Astrocyte (in vitro differentiated cells and primary cell): ENCODE measurements around the gene LRRK1. TPM values are rescaled to one million over a fixed set of nuclear protein-coding genes. Genes with fewer than 3 reads are reported as not detected.

Source experiments
- DNase-seq: peaks from one replicate; pipeline ENCODE4 v3.0.0-alpha.2; 2010; ENCODE audit warnings: low read depth
- FAIRE-seq: peaks from 2 replicates; lab custom pipeline; 2011; peaks lifted over from hg19 to GRCh38; lab: Jason Lieb, UNC
- H2AFZ ChIP-seq: 2 replicates; pipeline ENCODE4 v1.6.0; 2012; ENCODE audit warnings: low read depth, low read length, inconsistent platforms
- H3K27ac ChIP-seq: 2 replicates; pipeline ENCODE4 v1.5.1; 2011; ENCODE audit warnings: low read depth, low read length, inconsistent platforms
- H3K27me3 ChIP-seq: 2 replicates; pipeline ENCODE4 v1.6.0; 2011; ENCODE audit warnings: low read length, inconsistent platforms; ENCODE audit not compliant: insufficient read depth
- H3K36me3 ChIP-seq: 2 replicates; pipeline ENCODE4 v1.5.1; 2011; ENCODE audit warnings: low read length, inconsistent platforms; ENCODE audit not compliant: insufficient read depth
- H3K4me1 ChIP-seq: 2 replicates; pipeline ENCODE4 v1.5.1; 2011; ENCODE audit warnings: low read length, inconsistent platforms; ENCODE audit not compliant: insufficient read depth
- H3K4me2 ChIP-seq: 2 replicates; pipeline ENCODE4 v1.6.0; 2012; ENCODE audit warnings: low read length, inconsistent platforms
- H3K4me3 ChIP-seq: 2 replicates; pipeline ENCODE4 v1.5.1; 2011; ENCODE audit warnings: low read depth, mild to moderate bottlenecking, low read length, inconsistent platforms; ENCODE audit not compliant: insufficient read depth
- H3K79me2 ChIP-seq: 2 replicates; pipeline ENCODE4 v1.6.0; 2012; ENCODE audit warnings: mild to moderate bottlenecking, low read length, inconsistent platforms; ENCODE audit not compliant: insufficient read depth
- H3K9ac ChIP-seq: 2 replicates; pipeline ENCODE4 v1.6.0; 2012; ENCODE audit warnings: mild to moderate bottlenecking, low read length, inconsistent platforms
- H3K9me3 ChIP-seq: 2 replicates; pipeline ENCODE4 v1.5.1; 2012; ENCODE audit warnings: low read depth, mild to moderate bottlenecking, low read length, inconsistent platforms; ENCODE audit not compliant: insufficient read depth
- H4K20me1 ChIP-seq: 2 replicates; pipeline ENCODE4 v1.6.0; 2012; ENCODE audit warnings: low read length, inconsistent platforms; ENCODE audit not compliant: insufficient read depth
- H3K27ac Mint-ChIP-seq: one replicate; pipeline ENCODE4 v1.8.0; 2021; ENCODE audit warnings: mild to moderate bottlenecking, mixed read lengths; ENCODE audit not compliant: unreplicated experiment
- H3K27me3 Mint-ChIP-seq: one replicate; pipeline ENCODE4 v1.8.0; 2021; ENCODE audit warnings: low read depth, mixed read lengths; ENCODE audit not compliant: unreplicated experiment
- H3K36me3 Mint-ChIP-seq: one replicate; pipeline ENCODE4 v1.8.0; 2021; ENCODE audit warnings: low read depth, mixed read lengths; ENCODE audit not compliant: unreplicated experiment
- H3K4me1 Mint-ChIP-seq: one replicate; pipeline ENCODE4 v1.8.0; 2021; ENCODE audit warnings: low read depth, mixed read lengths; ENCODE audit not compliant: unreplicated experiment
- H3K4me3 Mint-ChIP-seq: one replicate; pipeline ENCODE4 v1.8.0; 2021; ENCODE audit warnings: mild to moderate bottlenecking, moderate library complexity, mixed read lengths; ENCODE audit not compliant: unreplicated experiment
- H3K9me3 Mint-ChIP-seq: one replicate; pipeline ENCODE4 v1.8.0; 2021; ENCODE audit warnings: mild to moderate bottlenecking, mixed read lengths; ENCODE audit not compliant: unreplicated experiment
- EZH2 ChIP-seq: IDR thresholded peaks from 2 replicates; pipeline ENCODE4 v1.6.1; 2012; ENCODE audit warnings: mild to moderate bottlenecking, low read length, inconsistent platforms; ENCODE audit not compliant: insufficient read depth
- total RNA-seq: library from RNA; stranded (reverse); gene quantifications from 2 replicates; pipeline ENCODE4 v1.2.1, GENCODE V29; 2021
- TF ChIP-seq, protein P1 (sequence below): IDR thresholded peaks from 2 replicates; pipeline ENCODE4 v1.5.1; 2011; ENCODE audit warnings: low read depth, mild to moderate bottlenecking, inconsistent platforms, low read length, moderate library complexity; ENCODE audit not compliant: insufficient read depth

The LRRK1 gene
- total RNA-seq, 1 donor from 2014 or later = 0.41 TPM

DNA sequence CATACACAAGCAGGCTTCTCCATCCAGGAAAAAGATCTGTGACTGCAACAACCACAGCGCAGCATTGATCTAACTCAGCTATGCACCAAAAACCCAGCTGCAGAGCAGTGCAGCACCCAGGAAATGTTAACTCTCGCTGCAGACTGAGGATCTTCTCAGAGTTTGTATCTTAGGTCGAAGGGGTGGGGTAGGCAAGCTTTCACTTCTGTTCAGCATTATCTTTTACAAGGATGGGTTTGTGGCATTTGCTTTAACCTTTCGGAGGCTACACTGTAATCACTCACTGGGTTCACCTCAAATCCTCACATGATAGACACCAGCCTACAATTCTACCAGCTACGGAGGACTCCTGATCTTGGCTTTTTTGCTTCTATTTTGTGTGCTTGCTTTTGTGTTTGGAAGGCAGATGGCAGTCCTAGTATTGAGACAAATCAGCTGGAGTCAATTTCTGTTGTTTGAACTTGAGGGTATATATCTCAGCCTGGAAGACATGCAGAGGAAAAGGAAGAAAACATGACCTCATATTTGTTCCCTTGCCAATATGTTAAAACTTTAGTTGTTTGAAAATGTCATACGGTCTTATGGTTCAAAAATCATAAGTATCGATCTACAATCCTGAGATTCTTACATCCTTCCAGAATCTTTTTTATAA, 25.2 kb downstream of the LRRK1 start:
- H4K20me1 ChIP-seq = no peaks in the 10 kb centered on the region
- H3K27ac ChIP-seq = no peak overlapping the region
- FAIRE-seq (no peak), DNase-seq (no peak)
- no peak overlapping the region for H3K4me3 ChIP-seq
- H3K9me3 ChIP-seq = peaks cover 2% of the 10 kb centered on the region
- H3K27me3 ChIP-seq = no peaks in the 10 kb centered on the region
- TF ChIP-seq, protein P1, sequence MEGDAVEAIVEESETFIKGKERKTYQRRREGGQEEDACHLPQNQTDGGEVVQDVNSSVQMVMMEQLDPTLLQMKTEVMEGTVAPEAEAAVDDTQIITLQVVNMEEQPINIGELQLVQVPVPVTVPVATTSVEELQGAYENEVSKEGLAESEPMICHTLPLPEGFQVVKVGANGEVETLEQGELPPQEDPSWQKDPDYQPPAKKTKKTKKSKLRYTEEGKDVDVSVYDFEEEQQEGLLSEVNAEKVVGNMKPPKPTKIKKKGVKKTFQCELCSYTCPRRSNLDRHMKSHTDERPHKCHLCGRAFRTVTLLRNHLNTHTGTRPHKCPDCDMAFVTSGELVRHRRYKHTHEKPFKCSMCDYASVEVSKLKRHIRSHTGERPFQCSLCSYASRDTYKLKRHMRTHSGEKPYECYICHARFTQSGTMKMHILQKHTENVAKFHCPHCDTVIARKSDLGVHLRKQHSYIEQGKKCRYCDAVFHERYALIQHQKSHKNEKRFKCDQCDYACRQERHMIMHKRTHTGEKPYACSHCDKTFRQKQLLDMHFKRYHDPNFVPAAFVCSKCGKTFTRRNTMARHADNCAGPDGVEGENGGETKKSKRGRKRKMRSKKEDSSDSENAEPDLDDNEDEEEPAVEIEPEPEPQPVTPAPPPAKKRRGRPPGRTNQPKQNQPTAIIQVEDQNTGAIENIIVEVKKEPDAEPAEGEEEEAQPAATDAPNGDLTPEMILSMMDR = no peak
- no peak for TF ChIP-seq EZH2
- Mint-ChIP-seq H3K9me3 (no peaks in the 10 kb centered on the region), H3K4me3 (no peak overlapping the region), H3K4me1 (no peaks in the 10 kb centered on the region), H3K36me3 (no peaks in the 10 kb centered on the region), H3K27me3 (peaks cover 1% of the 10 kb centered on the region), H3K27ac (no peak overlapping the region)
- no peak overlapping the region for H3K4me2 ChIP-seq
- H3K36me3 ChIP-seq = no peaks in the 10 kb centered on the region
- H3K79me2 ChIP-seq = no peaks in the 10 kb centered on the region
- no peaks in the 10 kb centered on the region for H3K4me1 ChIP-seq
- H3K9ac ChIP-seq = no peak overlapping the region
- no peak overlapping the region for H2AFZ ChIP-seq

GRCh38 chr15:100944986-100945385, 25.8 kb downstream of the LRRK1 start:
- Histone ChIP-seq H3K27me3 (no peaks in the 10 kb centered on the region), H3K4me1 (no peaks in the 10 kb centered on the region), H3K4me3 (no peak overlapping the region), H3K4me2 (no peak overlapping the region), H3K79me2 (no peaks in the 10 kb centered on the region), H3K27ac (no peak overlapping the region), H2AFZ (no peak overlapping the region), H3K9me3 (peaks cover 2% of the 10 kb centered on the region), H4K20me1 (no peaks in the 10 kb centered on the region), H3K36me3 (no peaks in the 10 kb centered on the region), H3K9ac (no peak overlapping the region)
- Mint-ChIP-seq H3K27ac (no peak overlapping the region), H3K4me3 (no peak overlapping the region), H3K9me3 (no peaks in the 10 kb centered on the region), H3K4me1 (no peaks in the 10 kb centered on the region), H3K36me3 (no peaks in the 10 kb centered on the region), H3K27me3 (peaks cover 1% of the 10 kb centered on the region)
- FAIRE-seq (no peak), DNase-seq (no peak)
- TF ChIP-seq EZH2 = no peak
- TF ChIP-seq, protein P1 = no peak

DNA sequence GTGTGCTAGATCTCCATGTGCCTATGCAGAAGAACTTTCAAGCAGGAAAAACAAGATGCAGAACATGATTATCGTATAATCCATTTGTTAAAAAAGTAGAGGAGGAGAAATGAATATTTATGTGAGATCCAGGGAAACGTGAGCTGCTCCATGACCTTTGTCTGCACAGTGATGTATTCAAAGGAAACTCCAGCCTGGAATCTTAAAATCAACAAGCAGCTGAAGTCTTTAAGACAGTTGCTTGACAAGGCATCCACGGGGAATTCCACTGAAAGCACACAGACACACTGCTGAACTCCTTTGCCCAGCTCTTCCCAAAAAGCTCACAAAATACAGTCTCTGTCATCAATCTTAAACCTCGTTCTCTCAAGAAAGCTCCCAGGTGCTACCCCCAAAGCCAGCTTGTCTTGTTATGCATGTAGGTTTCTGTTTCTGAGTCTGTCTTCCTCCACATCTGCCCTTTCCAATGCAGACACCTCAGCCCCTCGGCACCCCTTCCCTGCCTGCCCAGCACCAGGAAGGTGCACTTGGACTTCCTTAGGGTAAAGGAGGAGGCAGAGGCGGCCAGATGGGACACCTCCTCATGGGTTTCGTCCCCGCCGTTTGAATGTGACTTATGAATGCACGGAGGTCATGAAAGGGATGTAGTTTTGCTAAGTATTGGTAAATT, 28.7 kb downstream of the LRRK1 start:
- H3K27me3 Mint-ChIP-seq = peaks cover 1% of the 10 kb centered on the region
- H3K36me3 Mint-ChIP-seq = no peaks in the 10 kb centered on the region
- no peaks in the 10 kb centered on the region for H3K36me3 ChIP-seq
- no peak overlapping the region for H3K27ac Mint-ChIP-seq
- no peaks in the 10 kb centered on the region for H3K9me3 ChIP-seq
- H3K9ac ChIP-seq = no peak overlapping the region
- no peak overlapping the region for H3K27ac ChIP-seq
- no peaks in the 10 kb centered on the region for H3K27me3 ChIP-seq
- no peak overlapping the region for H3K4me2 ChIP-seq
- H3K79me2 ChIP-seq = no peaks in the 10 kb centered on the region
- H2AFZ ChIP-seq = no peak overlapping the region
- no peaks in the 10 kb centered on the region for H3K4me1 Mint-ChIP-seq
- H3K4me3 Mint-ChIP-seq = no peak overlapping the region
- no peaks in the 10 kb centered on the region for H3K4me1 ChIP-seq
- H3K4me3 ChIP-seq = no peak overlapping the region
- FAIRE-seq = no peak
- no peak for TF ChIP-seq EZH2
- TF ChIP-seq, protein P1 = no peak
- H4K20me1 ChIP-seq = no peaks in the 10 kb centered on the region
- DNase-seq = no peak
- H3K9me3 Mint-ChIP-seq = no peaks in the 10 kb centered on the region
